ENCODE measurements around the gene CDC42EP3.
A peak's percentile ranks its signal among the peaks of the same experiment; 100 is the strongest.

Gene CDC42EP3

GRCh38 chr2:37683241-37683640, 11.8 kb upstream of the CDC42EP3 start:
- DNase-seq: no peak

- DNase-seq: no peak
Observed at GRCh38 chr2:37682473-37682872, 11.0 kb upstream of the CDC42EP3 start.

DNA sequence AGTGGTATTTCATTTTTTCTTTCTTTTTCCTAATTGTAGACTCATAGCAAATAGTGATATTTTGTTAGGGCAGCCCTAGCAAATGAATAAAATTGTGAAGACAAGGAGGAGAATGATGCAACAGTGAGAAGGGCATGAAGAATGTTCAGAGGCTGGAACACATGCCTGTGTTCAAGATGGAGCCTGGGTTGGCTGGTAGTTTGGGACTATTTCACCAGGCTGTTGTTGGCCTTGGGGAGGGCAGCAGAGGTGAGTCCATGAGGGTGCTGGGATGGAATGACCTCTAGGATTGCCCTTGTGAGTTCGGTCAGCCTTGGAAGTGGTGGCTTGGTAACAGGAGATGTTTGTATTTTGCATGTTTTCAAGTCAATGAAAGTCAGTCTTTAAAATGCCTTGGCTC, 10.1 kb upstream of the CDC42EP3 start:
- DNase-seq: no peak

- DNase-seq: no peak
Observed at GRCh38 chr2:37679072-37679695, 7.7 kb upstream of the CDC42EP3 start.

GRCh38 chr2:37676274-37676673, 4.8 kb upstream of the CDC42EP3 start:
- DNase-seq: no peak

DNA sequence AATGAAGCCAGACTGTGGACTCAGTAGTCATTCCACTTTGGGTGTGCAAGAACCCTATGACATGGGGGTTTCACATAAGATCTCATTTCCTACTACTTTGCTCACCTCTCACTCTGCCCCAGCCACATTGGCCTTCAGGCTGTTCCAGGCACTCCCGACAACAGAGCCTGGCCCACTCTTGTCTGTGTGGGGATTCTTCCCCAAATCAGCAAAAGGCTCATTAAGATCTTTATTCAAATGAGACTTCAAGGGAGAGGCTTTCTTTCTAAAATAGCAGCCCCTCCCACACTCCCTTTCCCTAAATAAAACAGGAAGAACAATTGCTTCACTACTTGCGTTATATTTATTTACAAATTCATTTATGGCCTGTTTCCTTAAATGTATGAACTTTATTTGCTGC, 3.5 kb upstream of the CDC42EP3 start:
- DNase-seq: no peak

DNA sequence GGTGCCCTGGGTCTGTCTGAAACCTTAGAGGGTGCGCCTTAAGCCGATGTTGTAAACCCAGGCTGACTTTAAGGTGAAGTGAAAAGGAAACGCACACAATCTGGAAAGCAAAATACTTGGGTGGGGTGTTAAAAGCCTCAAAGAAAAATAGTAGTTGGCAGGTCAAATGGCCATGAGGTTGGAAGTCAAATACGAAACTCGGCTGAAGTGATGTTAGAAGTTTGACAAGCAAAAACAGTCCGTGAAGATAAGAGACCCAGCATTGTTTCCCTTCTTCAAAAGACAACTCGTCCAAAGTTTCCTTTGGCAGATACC, 1.4 kb upstream of the CDC42EP3 start:
- DNase-seq: no peak

DNA sequence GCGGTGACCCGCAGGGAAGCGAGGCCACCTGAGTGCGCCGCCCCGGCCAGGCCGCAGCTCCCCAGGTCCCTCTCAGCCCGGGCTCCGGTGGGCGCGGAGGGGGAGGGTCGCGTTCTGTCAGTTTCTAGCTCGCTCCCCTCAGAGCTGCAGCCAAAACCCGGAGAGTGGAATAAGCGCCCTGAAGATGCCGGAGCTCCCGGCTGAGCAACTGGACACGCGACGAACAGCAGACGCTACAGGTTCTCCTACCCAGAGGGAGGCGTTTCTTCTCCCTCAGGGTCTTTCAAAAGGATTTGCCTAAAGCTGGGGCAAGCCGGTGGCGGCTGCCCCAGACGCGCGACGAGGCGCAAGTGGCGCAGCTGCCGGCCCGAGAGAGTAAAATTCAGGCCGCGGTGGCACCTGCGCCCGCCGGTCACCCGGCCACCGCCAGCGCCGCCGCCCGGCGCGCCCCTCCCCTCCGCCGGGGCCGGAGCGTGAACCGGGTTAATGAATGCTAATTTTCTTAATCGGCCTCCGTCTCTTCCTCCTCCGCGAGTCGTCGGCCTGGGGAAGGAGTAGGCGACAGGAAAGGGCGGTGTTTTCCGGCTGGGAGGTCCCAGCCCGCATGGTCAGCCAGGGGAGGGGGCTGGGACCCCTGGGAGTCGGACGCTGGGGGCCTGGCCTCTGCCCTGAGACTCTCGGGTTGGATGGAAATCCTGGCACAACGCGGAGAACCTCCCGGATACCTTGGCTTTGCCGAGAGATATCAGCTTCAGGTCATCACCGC, 845 bp upstream of the CDC42EP3 start:
- peak; percentile 58 for DNase-seq

- DNase-seq: no peak
Observed at GRCh38 chr2:37671816-37672103, 318 bp upstream of the CDC42EP3 start.

DNA sequence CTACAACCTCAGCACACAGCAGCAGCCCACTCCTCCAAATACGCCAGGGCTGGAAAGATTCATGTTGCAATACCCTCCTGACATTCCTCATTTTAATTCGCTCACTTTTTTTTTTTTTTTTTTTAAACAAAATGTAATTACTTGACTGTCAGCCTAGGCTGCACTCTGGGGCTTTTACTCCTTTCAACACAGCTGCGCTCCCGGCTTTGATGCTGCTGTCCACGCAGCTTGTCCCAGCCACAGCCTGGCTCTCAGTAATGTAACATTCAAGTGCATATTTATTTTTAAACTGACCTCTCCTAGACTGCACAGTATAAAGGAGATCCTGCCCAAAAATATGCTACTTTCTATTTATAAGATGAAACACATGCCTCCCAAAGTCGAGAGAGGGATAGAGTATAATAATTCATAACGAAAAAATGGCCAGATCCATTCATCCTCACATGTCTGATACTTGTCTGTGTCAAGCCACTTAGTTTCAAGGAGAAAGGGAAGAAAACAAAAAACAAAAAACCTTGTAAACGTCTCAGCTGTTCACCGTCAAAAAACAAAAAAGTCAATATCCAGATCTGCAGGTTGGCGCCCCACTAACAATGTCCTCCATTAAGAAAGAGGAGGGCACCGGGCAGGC, 949 bp downstream of the CDC42EP3 start:
- DNase-seq: no peak

- no peak for DNase-seq
Observed at GRCh38 chr2:37669446-37669845, 2.0 kb downstream of the CDC42EP3 start.

GRCh38 chr2:37667704-37668103, 3.7 kb downstream of the CDC42EP3 start:
- DNase-seq: no peak

GRCh38 chr2:37666772-37667171, 4.7 kb downstream of the CDC42EP3 start:
- no peak for DNase-seq

- DNase-seq: no peak
Observed at GRCh38 chr2:37665604-37666362, 5.7 kb downstream of the CDC42EP3 start.

- DNase-seq: no peak
Observed at GRCh38 chr2:37665043-37665442, 6.4 kb downstream of the CDC42EP3 start.

- DNase-seq: no peak
Observed at GRCh38 chr2:37664231-37664643, 7.2 kb downstream of the CDC42EP3 start.

DNA sequence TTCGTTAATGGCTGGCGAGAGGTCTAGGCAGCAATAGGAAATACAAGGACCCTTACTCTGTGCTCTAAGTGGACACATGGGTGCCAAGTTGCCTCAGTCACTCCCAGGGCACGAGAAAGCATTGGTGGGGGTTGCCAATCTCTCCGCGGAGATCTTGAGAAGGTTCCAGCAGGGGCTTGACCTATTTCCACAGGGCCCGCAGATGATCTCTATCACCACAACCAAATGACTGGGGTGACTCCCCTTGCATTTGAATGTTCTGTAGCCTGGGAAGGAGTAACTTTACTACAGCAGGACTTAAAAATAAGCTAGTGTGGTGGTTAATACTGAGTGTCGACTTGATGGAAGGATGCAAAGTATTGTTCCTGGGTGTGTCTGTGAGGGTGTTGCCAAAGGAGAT, 8.1 kb downstream of the CDC42EP3 start:
- no peak for DNase-seq

DNA sequence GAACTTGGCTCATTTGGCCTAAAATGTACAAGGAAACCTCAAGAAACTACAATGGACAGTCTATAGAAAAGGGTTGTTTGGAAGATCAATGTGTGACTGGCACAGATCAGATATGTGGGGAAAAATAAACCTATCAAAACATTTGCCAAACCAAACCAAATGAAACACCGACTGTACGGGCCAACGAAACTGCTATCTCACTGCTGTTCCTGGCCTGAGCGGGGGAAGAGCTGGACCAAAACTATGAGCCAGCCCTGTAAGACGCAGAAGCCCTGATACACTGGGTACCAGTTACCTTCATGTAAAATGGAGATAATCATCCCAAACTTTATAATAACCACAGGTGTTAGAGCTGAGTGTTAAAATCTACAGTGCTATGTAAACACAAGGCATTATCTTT, 11.7 kb downstream of the CDC42EP3 start:
- no peak for DNase-seq

DNA sequence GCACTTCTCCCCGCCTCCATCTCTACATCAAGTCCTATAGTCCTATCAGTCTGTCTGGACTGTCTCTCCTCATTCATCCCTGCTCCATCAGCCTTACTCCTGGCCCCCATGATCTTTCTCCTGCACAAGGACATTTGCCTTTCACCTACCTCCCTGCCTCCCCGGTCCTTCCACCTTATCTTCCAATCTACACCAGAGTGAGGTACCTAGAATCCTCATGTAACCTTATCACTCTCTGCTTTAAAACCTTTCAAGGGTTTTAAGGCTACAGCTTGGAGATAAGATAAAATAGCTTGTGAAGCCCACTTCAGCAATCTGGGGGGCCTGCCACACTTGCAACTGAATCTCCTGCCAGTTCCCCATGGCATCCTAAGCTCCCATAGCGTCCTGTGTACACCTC, 12.8 kb downstream of the CDC42EP3 start:
- DNase-seq: no peak

GRCh38 chr2:37657471-37657870, 14.0 kb downstream of the CDC42EP3 start:
- no peak for DNase-seq

DNA sequence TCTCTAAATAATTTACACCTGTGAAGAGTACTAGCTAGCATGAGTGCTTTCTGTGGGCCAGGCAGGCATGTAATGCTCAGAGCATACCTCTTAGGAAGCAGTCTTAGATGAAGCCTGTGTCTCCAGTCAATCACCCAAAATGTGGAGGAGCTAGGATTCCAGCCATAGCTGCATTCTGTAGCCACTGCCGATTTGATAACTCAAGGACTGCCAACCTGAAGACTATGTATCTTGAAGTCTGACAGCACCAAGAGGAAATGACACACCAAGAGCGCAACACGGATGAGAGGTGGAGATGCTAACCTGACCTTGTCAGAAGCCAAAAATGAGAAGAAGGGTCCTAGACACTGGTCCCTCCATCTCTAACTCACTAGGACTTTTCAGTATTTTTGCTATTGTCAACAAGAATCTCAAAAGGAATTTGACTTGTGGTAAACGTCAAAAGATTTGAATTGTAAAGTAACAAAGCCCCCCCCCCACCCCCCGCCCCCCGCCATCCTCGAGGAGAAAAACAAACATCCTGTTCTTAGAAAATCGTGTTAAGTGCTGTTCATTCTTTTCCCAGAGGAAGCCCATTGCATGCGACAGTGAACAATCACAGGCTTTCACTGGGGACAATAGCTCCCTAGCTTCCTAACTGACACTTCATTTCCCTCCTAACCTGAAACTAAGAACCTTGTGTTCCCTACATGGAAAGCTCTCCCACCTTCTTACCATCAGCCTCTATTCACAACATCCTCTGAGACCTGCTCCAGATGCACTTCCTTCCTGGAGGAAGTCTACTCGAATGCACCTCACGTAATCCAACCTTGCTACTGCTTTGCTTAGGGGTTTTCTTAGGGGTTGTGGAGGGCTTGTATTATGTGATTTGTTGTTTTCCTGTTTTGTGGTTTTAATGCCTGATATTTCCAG, 14.7 kb downstream of the CDC42EP3 start:
- no peak for DNase-seq

DNA sequence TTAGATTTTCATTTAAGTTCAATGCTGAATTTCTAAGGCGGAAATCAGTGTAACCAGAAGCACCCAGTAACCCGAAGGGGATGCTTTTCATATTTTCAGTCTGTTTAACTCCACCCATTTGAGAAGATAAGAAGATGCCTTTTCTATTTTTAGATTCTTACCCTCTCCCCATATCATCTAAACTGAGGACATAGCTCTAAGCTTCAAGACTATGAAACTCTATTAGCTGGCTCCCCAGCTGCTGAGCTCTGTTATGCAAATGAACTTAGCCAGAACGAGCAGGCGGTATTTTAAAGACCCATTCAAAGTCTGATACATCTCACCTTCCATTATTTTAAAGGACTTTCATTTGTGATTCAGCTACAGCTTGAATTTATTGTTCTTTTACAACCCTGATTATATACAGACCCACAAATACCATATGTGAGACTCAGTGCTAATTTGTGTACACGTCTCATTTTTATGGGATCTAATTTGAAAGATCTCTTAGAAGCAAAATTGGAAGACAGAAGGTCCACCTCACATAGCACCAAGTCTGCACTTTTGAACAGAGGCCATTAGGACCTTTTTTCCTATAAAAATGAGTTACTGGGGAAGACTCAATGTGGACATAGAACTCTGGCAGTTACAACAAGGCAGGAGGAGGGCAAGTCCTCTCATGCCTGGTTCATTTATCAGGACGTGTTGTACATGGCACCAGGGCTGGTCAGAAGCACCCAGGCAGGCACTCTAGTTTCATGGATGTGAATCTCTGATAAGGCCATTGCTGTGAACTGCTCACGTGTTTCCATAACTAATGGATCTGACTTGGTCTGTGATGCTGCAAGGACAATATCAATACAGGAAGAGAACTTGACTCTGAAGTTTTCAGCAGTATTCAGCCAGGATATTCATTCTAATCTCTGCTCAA, 16.3 kb downstream of the CDC42EP3 start:
- DNase-seq: no peak
